MM.1S (cell line): Measurements from ENCODE around the gene BEND5.
A peak's percentile ranks its signal among the peaks of the same experiment; 100 is the strongest.

ENCODE experiments used
- DNase-seq: peaks from one replicate; pipeline ENCODE4 v3.0.0-alpha.2; 2015
- H2AFZ ChIP-seq: fragments of 300-600 bp; sonication (generic); 2 replicates; pipeline ENCODE4 v1.6.0; 2016; ENCODE audit warnings: antibody characterized with exemption, low read length
- H3F3A ChIP-seq: fragments of 300-600 bp; sonication (generic); 2 replicates; pipeline ENCODE4 v1.6.1; 2016; ENCODE audit warnings: mild to moderate bottlenecking, antibody characterized with exemption, low read length, moderate library complexity, mixed read lengths; ENCODE audit not compliant: insufficient read depth
- H3K27ac ChIP-seq: fragments of 300-600 bp; sonication (generic); 2 replicates; pipeline ENCODE4 v1.5.1; 2016; ENCODE audit warnings: mild to moderate bottlenecking, low read length
- H3K27me3 ChIP-seq: fragments of 300-600 bp; sonication (generic); replicated peaks from 2 replicates; pipeline ENCODE4 v1.6.0; 2016; ENCODE audit warnings: low read length; ENCODE audit not compliant: insufficient read depth
- H3K36me3 ChIP-seq: fragments of 300-600 bp; sonication (generic); replicated peaks from 2 replicates; pipeline ENCODE4 v1.6.1; 2016; ENCODE audit warnings: mild to moderate bottlenecking, low read length, mixed read lengths; ENCODE audit not compliant: insufficient read depth
- H3K4me1 ChIP-seq: fragments of 300-600 bp; sonication (generic); 2 replicates; pipeline ENCODE4 v1.6.1; 2016; ENCODE audit warnings: low read length, mixed read lengths
- H3K4me2 ChIP-seq: fragments of 300-600 bp; sonication (generic); 2 replicates; pipeline ENCODE4 v1.6.0; 2016; ENCODE audit warnings: low read depth, low read length
- H3K4me3 ChIP-seq: fragments of 300-600 bp; sonication (generic); 2 replicates; pipeline ENCODE4 v1.5.1; 2016; ENCODE audit warnings: low read length, mixed read lengths
- H3K79me2 ChIP-seq: fragments of 300-600 bp; sonication (generic); 2 replicates; pipeline ENCODE4 v1.6.1; 2016; ENCODE audit warnings: mixed run types, low read length, mixed read lengths
- H3K9ac ChIP-seq: fragments of 300-600 bp; sonication (generic); 2 replicates; pipeline ENCODE4 v1.6.1; 2016; ENCODE audit warnings: low read length, mixed read lengths
- H3K9me2 ChIP-seq: fragments of 300-600 bp; sonication (generic); replicated peaks from 2 replicates; pipeline ENCODE4 v1.6.1; 2016; ENCODE audit warnings: mild to moderate bottlenecking, low read length, mixed read lengths; ENCODE audit not compliant: insufficient read depth
- H3K9me3 ChIP-seq: fragments of 300-600 bp; sonication (generic); replicated peaks from 2 replicates; pipeline ENCODE4 v1.6.1; 2016; ENCODE audit warnings: mild to moderate bottlenecking, low read length, mixed read lengths; ENCODE audit not compliant: insufficient read depth
- H4K20me1 ChIP-seq: fragments of 300-600 bp; sonication (generic); 2 replicates; pipeline ENCODE4 v1.6.1; 2016; ENCODE audit warnings: mild to moderate bottlenecking, low read length, moderate library complexity, mixed read lengths; ENCODE audit not compliant: insufficient read depth
- EZH2 ChIP-seq: fragments of 300-600 bp; sonication (generic); optimal IDR thresholded peaks from 2 replicates; pipeline ENCODE3; 2017; ENCODE audit warnings: low read depth, mild to moderate bottlenecking, antibody characterized with exemption, low read length, mixed read lengths
- EZH2phosphoT487 ChIP-seq: fragments of 300-600 bp; sonication (generic); IDR thresholded peaks from 2 replicates; pipeline ENCODE4 v1.6.1; 2018; ENCODE audit warnings: antibody characterized with exemption, low read length
- TF ChIP-seq, protein P1 (sequence below): fragments of 300-600 bp; sonication (generic); IDR thresholded peaks from 2 replicates; pipeline ENCODE4 v1.5.1; 2016; ENCODE audit warnings: antibody characterized with exemption, low read length, mixed read lengths

Gene BEND5

DNA sequence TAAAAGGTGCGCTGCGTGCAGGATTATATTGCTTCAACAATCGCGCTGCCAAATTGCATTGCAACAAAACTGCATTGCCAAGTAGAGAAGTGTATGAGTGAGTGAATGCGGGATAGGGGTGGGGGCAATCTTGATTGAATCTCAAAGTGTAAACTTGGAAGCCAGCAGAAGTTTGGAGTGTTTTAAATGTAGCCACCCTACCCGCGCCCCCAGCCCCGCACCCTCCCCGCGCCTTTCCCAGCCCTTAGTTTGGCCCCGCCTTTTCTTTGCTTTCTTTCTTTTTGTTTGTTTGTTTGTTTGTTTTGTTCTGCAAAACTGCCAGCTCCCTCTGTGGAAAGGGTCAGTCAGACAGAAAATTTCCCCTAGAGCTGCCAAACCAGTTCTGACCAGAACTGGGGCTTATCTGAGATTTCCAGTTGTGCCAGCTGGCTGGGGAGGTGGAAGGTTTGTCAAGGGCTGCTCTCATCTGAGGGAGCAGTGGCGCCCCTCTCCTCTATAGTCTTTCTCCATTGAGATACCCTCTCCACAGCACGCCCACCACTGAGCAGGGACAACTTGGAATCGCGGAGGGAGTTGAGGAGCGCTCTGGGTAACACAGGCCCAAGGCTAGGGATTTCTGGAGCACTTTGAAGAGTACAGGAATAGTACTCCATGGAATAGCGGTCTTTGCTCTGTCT is 666 bp upstream of the BEND5 start:
- no peak overlapping the region for H3K9ac ChIP-seq

DNA sequence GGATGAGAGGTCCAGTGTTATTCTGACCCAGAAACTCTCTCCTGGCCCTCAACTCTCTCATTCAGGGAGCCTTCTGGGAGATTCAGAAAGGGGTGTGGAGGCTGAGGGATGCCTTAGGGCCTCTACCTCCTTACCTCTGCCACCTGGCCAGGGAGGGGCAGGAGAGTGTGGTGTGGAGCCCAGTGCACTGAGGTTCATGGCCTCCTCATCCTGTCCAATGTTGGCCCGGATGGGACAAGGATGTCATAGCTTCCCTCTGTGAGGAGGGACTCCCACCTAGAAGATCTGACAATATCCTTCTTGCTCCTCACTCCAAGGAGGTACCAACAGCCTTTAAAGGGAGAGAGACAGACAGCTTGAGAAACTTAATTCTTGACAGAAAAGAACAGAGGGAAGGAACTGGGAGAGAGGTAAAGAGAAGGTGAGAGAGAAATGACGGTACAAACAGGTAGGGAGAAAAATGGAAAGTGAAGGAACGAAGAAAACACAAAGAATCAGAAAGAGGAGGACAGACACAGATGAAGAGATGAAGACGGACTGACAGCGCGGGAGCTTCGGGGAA is 779 bp downstream of the BEND5 start:
- Histone ChIP-seq H3K27me3 (no peaks in the 10 kb centered on the region), H3K9ac (no peak overlapping the region), H4K20me1 (no peaks in the 10 kb centered on the region), H3K4me3 (no peak overlapping the region), H3K9me2 (no peaks in the 10 kb centered on the region), H3K36me3 (no peaks in the 10 kb centered on the region), H3K27ac (no peak overlapping the region), H2AFZ (no peak overlapping the region), H3K4me2 (no peak overlapping the region; the same call in 1 of the 2 replicates), H3K9me3 (no peaks in the 10 kb centered on the region), H3K79me2 (no peaks in the 10 kb centered on the region), H3F3A (no peaks in the 10 kb centered on the region), H3K4me1 (no peaks in the 10 kb centered on the region)
- DNase-seq, result no peak
- TF ChIP-seq EZH2 (no peak), EZH2phosphoT487 (no peak)
- TF ChIP-seq, protein P1, sequence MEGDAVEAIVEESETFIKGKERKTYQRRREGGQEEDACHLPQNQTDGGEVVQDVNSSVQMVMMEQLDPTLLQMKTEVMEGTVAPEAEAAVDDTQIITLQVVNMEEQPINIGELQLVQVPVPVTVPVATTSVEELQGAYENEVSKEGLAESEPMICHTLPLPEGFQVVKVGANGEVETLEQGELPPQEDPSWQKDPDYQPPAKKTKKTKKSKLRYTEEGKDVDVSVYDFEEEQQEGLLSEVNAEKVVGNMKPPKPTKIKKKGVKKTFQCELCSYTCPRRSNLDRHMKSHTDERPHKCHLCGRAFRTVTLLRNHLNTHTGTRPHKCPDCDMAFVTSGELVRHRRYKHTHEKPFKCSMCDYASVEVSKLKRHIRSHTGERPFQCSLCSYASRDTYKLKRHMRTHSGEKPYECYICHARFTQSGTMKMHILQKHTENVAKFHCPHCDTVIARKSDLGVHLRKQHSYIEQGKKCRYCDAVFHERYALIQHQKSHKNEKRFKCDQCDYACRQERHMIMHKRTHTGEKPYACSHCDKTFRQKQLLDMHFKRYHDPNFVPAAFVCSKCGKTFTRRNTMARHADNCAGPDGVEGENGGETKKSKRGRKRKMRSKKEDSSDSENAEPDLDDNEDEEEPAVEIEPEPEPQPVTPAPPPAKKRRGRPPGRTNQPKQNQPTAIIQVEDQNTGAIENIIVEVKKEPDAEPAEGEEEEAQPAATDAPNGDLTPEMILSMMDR, result no peak

More for the DNA sequence above, 666 bp upstream of the BEND5 start:
- Histone ChIP-seq H3K79me2 (no peaks in the 10 kb centered on the region), H4K20me1 (no peaks in the 10 kb centered on the region), H3K4me2 (peak overlapping the region; percentile 50), H3K27ac (no peak overlapping the region), H3K4me1 (no peaks in the 10 kb centered on the region), H3K36me3 (no peaks in the 10 kb centered on the region), H3K4me3 (peak overlapping the region; percentile 50; the same call in 1 of the 2 replicates), H2AFZ (no peak overlapping the region), H3K27me3 (no peaks in the 10 kb centered on the region), H3F3A (no peaks in the 10 kb centered on the region), H3K9me3 (no peaks in the 10 kb centered on the region), H3K9me2 (no peaks in the 10 kb centered on the region)
- DNase-seq, result no peak
- no peak for TF ChIP-seq EZH2
- TF ChIP-seq, protein P1, result no peak
- no peak for TF ChIP-seq EZH2phosphoT487

DNA sequence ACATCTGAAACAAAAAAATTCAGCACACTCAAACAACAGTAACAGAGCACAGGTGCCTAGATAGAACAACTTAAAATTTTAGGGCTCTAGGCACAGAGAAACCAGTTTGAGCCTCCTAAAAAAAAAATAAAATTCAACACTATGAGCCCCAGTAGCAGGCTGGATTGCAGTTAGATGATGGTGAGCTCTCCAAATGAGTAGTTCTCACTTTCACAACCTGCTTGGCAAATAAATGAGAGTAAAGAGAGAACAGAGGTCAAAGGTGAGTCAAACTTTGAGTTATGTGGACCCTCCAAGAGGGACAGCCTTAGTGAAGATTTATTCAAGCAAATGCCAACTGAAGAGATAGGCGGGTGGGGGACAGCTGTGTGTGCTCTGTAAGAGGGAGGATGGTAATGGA is 3.6 kb downstream of the BEND5 start:
- Histone ChIP-seq H2AFZ (no peak overlapping the region), H3K4me1 (no peaks in the 10 kb centered on the region), H3K79me2 (no peaks in the 10 kb centered on the region), H3K27me3 (no peaks in the 10 kb centered on the region), H4K20me1 (no peaks in the 10 kb centered on the region), H3K9me2 (no peaks in the 10 kb centered on the region), H3K4me3 (no peak overlapping the region), H3K9me3 (no peaks in the 10 kb centered on the region), H3F3A (no peaks in the 10 kb centered on the region), H3K27ac (no peak overlapping the region), H3K36me3 (no peaks in the 10 kb centered on the region), H3K4me2 (no peak overlapping the region), H3K9ac (no peak overlapping the region)
- TF ChIP-seq EZH2 (no peak), EZH2phosphoT487 (no peak)
- TF ChIP-seq, protein P1, result no peak
- no peak for DNase-seq
